Suppressor macrophage (primary cell): ENCODE data around the gene FCHO1.
A peak's percentile ranks its signal among the peaks of the same experiment; 100 is the strongest.

Experiments used
- DNase-seq, 4 experiments: peaks; one replicate each; pipeline ENCODE4 v3.0.0-alpha.2; 2020 to 2022
- total RNA-seq, 17 experiments: gene quantifications; one replicate each; lab custom pipeline; 2026; ENCODE audit warnings: mixed read lengths in 6 of 17, inconsistent platforms in 3 of 17; lab: John Stamatoyannopoulos, UW

FCHO1 gene, protein sequence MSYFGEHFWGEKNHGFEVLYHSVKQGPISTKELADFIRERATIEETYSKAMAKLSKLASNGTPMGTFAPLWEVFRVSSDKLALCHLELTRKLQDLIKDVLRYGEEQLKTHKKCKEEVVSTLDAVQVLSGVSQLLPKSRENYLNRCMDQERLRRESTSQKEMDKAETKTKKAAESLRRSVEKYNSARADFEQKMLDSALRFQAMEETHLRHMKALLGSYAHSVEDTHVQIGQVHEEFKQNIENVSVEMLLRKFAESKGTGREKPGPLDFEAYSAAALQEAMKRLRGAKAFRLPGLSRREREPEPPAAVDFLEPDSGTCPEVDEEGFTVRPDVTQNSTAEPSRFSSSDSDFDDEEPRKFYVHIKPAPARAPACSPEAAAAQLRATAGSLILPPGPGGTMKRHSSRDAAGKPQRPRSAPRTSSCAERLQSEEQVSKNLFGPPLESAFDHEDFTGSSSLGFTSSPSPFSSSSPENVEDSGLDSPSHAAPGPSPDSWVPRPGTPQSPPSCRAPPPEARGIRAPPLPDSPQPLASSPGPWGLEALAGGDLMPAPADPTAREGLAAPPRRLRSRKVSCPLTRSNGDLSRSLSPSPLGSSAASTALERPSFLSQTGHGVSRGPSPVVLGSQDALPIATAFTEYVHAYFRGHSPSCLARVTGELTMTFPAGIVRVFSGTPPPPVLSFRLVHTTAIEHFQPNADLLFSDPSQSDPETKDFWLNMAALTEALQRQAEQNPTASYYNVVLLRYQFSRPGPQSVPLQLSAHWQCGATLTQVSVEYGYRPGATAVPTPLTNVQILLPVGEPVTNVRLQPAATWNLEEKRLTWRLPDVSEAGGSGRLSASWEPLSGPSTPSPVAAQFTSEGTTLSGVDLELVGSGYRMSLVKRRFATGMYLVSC
- total RNA-seq: 1.1 to 35.5 (median 12.4) reads per million in 17 experiments

DNA sequence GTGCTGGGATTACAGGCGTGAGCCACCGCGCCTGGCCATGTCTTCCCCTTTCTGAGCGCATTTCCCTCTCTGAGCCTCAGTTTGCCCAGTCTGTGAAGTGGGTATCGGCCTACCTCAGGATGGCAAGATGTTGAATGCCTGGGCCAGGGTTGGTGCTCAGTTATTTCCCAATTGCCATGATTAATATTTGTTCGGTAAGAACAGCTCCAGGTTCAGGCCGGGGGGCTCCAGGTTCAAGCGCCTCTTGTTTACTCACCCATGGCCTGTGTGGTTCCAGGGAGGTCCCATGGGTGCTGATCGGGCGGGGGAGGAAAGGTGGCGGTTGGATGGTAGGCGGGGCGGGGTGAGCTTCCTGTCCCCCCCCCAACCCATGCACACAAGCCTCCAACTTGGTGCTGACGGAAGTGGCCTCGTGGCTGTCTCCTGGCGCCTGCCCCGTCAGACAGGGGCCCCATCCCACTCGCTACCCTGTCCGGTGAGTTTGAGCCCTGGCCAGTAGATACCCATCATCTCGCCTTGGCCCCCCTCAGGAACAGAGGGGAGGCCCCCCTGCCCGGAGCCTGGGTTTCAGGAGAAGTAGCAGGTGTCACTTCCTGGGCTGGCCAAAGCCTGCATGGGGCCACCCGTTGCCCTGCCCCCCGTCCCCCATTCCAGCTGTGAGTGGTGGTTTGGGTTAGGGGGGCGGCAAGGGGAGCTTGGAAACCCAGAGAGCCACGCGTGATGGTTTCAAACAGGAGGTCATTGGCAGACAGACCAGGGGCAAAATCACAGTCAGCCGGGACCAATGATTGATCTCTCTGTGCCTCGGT, at the start of gene FCHO1:
Gene FCHO1 (plus strand): TSS at position 375 of the 809 bp plus-strand sequence. CDS start 3,688 bp downstream, outside the sequence.
- DNase-seq: peak; percentile 64 to 82 (median 76)

DNA sequence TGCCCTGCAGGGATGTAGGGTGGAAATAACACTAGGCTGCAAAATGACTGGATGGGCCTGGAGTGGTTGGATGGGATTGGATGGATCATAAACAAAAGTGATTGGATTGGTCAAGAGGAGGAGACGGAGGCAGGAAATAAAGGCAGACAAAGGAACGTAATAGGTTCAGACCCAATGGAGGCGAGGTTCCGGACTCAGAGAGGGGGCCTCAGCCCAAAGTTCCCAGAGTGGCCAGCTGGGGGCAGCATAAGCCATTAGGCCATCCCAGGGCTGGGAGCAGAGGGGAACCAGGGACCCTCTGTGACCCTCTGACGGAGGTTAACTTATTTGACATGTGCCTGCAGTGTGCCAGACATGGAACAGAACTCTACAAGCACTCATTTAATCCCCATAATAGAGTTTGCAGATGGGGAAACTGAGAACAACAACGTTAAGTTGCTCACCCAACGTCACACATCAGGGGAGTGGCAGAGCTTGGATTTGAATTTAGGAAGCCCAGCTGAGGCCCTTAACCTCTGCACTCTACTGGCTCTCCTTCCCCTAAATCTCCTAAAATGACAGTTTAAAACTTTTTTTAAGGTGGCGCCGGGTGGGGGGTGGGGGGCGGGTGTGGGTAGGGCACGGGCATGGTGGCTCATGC, 47.3 kb upstream of the FCHO1 start:
- DNase-seq: peak; percentile 73 to 84 (median 78)

DNA sequence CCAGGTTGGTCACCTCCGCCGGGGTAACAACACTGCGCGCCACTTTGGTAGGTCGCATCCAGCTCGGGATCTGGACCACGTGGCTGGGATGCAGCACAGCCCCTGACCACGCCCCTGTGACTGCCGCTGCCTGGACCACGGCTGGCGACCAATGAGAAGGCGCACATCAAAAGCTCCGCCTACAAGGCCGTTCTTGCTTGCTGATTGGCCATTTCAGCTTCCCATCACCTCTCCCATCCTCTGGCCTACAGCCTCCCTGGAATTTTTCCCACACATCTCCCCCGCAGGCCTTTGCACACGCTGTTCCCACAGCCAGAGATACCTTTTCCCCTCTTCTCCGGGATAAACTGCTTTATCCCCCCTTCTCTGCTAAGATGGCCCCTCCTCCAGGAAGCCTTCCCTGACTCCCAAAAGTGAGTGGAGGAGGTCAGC, 44.5 kb upstream of the FCHO1 start:
- DNase-seq: no peak

DNA sequence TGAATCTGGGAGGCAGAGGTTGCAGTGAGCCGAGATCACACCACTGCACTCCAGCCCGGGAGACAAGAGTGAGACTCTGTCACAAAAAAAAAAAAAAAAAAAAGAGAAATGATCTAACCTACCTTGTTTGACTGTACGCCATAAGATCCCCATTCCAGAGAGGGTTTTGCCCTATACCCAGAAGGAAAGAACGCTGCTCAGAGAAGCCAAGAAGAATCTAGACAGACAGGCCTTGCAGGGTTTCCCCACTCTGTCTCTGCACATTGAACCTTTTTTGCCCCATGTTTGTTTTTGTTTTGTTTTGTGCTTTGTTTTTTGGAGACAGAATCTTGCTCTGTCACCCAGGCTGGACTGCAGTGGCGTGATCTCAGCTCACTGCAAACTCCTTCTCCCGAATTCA, 39.4 kb upstream of the FCHO1 start:
- no peak for DNase-seq

DNA sequence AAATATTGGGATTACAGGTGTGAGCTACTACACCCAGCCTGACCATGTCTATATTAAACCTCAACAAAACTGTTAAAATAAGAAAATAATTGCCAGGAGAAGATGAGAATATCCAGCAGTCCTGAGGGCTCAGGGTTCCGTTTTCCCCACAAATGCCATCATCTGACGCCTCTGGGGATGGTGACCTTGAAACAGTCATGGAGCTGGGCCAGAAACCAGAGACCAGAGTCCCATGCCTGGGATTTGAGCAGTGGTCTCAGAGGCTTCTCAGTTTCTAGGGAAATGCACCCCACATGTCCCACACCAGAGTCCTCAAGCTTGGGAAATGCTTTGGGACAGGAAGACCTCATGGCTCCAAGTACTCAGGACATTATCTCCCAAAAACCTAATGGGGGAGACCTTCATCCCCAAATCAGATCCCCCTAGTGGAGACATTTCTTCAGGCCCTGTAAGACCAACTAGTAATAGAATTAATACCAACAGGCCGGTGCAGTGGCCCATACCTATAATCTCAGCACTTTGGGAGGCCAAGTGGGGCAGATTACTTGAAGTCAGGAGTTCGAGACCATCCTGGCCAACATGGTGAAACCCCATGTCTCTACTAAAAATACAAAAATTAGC, 34.9 kb upstream of the FCHO1 start:
- no peak for DNase-seq

DNA sequence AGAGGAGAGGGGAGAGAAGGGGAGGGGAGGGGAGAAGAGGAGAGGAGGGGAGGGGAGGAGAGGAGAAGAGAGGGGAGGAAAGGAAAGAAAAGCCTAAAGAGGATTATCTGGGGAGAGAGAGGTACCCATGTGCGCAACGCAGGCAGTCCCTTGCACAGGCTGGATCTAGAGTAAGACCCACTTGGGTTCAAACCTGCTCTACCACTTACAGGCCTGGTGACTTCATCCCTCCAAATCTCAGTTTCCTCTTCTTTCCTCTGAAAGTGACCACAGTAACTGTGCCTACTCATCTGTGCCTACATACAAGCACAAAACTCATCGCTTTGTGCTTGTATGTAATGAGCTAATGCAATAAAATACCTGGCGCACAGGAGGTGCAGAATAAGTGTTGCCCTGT, 32.7 kb upstream of the FCHO1 start:
- peak; percentile 18 to 63 (median 26) for DNase-seq

DNA sequence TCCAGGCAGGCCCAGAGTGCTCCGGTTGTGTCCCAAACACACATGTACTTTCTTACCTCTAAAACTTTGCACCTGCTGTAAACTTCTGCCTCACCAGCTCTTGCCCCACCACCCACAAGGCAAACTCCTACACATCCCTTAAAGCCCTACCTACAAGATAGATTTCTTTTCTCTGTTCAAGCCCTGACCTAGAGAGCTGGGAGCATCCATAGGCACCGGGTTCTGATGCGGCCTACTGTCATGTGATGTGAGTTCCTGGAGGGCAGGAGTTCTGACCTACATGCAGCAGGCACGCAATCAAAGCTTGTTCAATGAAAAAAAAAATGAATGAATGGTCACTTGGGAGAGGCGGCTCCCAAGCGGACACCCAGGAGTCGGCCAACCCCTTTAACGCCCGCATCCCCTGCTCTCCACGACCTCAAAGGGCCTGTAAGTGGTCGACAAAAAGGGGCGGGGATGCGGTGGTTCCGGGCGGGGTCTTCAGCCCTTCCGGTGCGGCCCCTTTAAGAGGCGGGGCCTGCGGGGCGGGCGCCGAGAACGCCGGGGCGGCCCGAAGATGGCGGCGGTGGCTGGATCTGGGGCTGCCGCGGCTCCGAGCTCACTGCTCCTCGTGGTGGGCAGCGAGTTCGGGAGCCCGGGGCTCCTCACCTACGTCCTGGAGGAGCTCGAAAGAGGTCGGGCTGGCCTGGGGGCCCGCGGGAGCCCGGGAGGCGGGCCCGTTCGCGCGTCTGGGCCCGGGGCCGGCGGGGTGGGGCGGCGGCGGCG, 32.1 kb upstream of the FCHO1 start, which contains the start of gene MAP1S:
Gene MAP1S (plus strand): TSS at position 534 of the 765 bp plus-strand sequence. CDS start 23 bp downstream, at position 557.
- peak; percentile 58 to 84 (median 69) for DNase-seq

DNA sequence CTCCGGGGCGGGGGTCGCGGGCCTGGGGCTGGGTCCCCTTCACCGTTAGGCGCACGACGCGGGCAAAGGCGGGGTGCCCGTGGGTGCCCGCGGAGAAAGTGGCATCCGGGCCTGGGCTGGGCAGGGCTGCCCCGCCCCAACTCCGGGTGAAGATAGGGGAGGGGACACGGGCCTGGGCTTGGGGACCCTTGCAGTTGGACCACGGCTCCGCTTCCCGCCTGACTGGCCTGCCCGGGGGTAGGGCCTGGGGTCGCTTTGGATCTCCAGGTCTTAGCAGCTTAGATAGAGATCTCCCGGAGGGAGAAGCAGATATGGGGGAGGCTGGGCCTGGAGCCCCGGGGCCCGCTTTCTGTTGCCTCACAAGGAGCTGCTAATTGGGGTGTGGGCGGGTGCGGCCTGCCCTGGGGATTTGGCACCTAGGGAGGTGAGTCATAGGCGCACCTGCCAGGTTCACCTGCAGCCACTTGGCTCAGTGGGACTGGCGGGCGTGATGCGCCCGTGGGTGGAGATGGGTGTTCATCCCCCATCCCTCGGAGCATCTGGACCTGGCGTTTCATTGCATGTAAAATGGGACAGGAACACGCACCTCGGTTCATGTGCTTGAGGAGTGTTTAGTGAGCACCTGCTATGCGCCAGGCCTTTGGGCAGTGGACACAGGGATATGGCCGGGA, 31.4 kb upstream of the FCHO1 start:
- peak in 1 of 4 experiments; percentile 33 for DNase-seq

DNA sequence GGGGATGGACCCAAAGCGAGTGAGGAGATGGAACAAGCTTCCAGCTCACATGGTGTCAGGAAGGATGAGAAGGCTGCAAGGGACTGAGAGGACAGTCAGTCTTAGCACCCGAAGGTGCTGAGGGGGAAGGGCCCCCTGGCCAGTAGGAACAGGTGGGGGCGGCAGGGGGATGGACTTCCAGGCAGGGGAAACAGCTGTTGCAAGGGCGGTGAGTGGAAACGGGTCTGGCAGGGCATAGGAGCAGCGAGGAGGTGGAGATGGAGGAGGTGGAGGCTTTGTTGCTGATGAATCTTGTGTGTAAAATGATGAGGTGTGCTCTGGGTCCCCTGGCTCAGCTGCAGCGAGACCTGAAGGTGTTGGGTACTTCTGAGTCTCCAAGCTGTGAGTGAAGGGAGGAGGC, 30.8 kb upstream of the FCHO1 start:
- DNase-seq: peak in 3 of 4 experiments; percentile 23 to 51 (median 34)

DNA sequence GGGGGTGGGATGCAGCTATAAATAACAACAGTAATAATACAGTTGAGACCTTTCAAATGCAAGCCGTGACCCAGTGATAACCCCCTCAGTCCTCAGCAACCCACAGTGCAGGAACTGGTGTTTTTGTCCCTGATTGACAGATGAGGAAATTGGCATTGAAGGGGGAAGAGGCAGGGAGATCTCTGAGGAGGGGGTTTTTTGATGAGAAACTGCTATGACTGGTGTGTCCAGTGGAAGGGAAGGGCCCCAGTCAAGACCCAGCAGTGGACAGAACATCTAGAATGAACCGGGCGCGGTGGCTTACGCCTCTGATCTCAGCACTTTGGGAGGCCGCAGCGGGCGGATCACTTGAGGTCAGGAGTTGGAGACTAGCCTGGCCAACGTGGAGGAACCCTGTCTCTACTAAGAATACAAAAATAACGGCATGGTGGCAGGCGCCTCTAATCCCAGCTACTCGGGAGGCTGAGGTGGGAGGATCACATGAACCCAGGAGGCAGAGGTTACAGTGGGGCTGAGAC, 30.1 kb upstream of the FCHO1 start:
- peak; percentile 27 to 58 (median 50) for DNase-seq

DNA sequence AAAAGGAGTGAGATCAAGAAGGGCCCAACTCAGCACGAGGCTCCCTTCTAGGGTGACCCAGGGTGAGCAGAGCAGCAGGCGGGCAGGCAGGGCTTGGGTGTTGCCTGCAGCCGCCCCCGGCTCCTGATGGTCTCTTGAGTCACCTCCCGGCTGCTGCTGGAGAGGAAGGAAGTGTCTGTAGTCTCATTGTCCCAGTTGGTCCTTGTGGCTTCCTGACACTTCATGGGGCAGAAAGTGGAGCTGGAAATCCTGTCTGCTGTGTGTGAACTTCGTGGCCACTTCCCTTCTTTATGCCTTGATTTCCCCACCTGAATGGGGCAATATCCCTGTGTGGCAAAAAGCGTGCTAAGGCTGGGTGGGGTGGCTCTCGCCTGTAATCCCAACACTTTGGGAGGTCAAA, 29.5 kb upstream of the FCHO1 start:
- peak; percentile 93 to 97 (median 94) for DNase-seq

DNA sequence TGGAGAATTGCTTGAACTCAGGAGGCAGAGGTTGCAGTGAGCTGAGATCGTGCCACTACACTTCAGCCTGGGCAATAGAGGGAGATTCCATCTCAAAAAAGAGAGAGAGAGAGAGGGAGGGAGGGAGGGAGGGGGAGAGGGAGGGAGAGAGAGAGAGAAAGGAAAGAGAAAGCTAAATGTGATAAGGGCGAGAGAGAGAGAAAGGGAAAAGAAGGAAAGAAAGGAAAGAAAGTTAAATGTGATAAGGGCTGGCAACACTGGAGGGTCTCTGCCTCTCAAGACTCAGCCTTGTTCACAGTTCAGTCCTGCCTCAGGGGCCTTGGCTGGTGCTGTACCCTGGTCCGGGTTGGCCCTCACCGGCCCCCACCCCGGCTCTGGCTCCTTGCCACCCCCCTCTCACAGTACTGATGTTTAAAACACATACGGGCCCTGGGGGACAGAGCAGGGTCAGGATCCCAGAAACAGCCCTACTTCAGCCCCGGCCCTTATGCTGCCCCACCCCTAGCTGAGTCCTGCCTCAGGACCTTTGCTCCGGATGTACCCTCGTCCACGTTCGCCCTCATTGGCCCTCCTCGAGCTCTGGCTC, 28.5 kb upstream of the FCHO1 start:
- no peak for DNase-seq

DNA sequence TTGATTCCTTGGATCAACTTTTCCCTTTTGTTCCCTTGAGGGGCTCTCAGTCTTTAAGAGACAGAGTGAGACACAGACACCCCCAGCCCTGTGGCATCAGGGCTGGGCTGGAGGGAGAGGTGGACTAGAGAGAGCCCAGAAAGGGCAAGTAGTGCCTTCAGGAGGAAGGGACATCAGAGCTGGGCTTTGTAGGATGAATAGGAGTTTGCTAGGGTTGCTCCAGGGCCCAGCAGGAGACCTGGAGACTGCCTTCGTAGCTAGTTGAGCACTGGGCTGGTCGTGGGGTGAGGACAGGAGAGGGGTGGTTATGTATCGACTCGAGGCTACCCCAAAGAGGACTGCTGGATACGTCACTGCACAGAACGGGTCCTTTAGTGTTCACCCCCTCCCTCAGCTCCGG, 26.6 kb upstream of the FCHO1 start:
- no peak for DNase-seq

DNA sequence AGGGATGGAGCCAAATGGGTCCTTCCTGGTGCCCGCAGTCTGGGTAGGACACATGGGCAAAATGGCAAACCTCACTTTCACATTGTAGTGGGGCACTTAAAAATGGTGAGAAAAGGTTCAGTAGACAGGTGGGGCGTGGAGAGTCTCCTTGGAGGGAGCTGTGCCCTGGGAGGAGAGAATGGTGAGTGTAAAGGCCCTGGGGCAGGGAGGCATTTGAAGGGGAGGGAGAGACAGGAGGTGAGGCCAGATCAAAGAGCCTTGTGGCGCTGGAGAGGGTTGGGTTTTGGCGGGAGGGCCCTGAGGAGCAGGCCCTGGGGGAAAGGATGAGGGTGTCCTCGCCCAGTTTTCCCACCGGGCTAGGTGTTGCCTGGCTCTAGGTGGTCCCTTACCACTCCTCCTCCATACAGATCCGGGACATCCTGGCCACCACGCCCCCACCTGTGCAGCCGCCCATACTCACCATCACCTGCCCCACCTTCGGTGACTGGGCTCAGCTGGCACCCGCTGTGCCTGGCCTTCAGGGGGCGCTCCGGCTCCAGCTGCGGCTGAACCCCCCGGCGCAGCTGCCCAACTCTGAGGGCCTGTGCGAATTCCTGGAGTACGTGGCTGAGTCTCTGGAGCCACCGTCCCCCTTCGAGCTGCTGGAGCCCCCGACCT, 25.7 kb upstream of the FCHO1 start:
- DNase-seq: peak in 1 of 4 experiments; percentile 25

DNA sequence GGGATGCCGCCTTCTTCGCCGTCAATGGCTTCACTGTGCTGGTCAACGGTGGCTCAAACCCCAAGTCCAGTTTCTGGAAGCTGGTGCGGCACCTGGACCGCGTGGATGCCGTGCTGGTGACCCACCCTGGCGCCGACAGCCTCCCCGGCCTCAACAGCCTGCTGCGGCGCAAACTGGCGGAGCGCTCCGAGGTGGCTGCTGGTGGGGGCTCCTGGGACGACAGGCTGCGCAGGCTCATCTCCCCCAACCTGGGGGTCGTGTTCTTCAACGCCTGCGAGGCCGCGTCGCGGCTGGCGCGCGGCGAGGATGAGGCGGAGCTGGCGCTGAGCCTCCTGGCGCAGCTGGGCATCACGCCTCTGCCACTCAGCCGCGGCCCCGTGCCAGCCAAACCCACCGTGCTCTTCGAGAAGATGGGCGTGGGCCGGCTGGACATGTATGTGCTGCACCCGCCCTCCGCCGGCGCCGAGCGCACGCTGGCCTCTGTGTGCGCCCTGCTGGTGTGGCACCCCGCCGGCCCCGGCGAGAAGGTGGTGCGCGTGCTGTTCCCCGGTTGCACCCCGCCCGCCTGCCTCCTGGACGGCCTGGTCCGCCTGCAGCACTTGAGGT, 25.0 kb upstream of the FCHO1 start:
- no peak for DNase-seq

DNA sequence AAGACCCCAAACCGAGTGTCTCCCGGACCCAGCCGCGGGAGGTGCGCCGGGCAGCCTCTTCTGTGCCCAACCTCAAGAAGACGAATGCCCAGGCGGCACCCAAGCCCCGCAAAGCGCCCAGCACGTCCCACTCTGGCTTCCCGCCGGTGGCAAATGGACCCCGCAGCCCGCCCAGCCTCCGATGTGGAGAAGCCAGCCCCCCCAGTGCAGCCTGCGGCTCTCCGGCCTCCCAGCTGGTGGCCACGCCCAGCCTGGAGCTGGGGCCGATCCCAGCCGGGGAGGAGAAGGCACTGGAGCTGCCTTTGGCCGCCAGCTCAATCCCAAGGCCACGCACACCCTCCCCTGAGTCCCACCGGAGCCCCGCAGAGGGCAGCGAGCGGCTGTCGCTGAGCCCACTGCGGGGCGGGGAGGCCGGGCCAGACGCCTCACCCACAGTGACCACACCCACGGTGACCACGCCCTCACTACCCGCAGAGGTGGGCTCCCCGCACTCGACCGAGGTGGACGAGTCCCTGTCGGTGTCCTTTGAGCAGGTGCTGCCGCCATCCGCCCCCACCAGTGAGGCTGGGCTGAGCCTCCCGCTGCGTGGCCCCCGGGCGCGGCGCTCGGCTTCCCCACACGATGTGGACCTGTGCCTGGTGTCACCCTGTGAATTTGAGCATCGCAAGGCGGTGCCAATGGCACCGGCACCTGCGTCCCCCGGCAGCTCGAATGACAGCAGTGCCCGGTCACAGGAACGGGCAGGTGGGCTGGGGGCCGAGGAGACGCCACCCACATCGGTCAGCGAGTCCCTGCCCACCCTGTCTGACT, 24.1 kb upstream of the FCHO1 start:
- no peak for DNase-seq

DNA sequence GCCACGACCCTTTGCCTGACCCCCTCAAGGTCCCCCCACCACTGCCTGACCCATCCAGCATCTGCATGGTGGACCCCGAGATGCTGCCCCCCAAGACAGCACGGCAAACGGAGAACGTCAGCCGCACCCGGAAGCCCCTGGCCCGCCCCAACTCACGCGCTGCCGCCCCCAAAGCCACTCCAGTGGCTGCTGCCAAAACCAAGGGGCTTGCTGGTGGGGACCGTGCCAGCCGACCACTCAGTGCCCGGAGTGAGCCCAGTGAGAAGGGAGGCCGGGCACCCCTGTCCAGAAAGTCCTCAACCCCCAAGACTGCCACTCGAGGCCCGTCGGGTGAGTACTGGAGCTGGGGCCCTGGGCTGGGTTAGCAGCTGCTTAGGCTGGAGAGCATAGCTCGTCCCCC, 23.4 kb upstream of the FCHO1 start:
- no peak for DNase-seq
